HL-60/S4 treated with retinoic acid at 250 ng/mL for 4 days and 3 days (cell line): ENCODE measurements around the gene STX18.

ENCODE experiments used
- in situ Hi-C: fragments of 300-500 bp; cut with MboI; formaldehyde crosslinking; loops from 2 replicates; pipeline ENCODE4 v1.7.0; 2022; ENCODE audit warnings: low sequenced_read_pairs

STX18 gene

DNA sequence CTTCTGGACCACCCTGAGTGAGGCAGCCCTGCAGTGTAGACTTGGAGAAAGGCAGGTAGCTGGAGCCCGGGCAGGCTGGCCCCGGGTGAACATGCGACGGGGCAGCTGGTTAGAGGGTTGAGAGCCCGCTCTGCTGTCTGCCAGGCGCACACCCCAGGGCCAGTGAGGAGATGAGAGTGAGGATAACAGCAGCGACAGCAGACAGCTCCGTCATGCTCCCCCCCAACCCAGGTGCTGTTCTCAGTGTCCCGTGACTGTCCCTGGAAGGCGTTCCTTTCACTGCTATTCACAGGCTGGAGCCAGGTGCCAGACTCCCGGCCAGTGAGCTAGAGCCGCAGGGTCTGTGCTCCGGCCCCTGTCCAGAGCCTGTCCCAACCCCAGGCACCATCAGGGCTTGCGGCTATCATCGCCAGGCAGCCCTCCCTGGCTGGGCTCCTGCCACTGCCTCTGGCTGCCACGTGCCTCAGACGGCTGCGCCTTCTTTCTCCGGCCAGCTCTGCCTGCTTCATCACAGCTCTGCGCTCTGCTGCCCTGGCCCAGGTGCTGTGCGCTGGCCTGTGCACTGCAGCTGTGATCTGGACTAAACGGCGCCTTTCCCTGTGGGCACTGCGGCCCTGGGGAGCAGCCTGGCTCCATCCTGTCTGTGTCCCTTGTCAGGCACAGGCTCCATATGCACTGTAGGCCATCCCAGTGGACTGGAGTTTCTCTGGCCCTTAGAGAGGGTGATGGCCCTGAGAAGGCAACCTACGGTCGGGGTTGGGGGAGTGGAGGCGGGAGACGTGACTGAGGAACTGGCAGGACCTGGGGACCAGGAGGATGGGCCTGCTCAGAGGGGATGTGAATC is 135.2 kb downstream of the STX18 start:
- in situ Hi-C loops: no loop called here

DNA sequence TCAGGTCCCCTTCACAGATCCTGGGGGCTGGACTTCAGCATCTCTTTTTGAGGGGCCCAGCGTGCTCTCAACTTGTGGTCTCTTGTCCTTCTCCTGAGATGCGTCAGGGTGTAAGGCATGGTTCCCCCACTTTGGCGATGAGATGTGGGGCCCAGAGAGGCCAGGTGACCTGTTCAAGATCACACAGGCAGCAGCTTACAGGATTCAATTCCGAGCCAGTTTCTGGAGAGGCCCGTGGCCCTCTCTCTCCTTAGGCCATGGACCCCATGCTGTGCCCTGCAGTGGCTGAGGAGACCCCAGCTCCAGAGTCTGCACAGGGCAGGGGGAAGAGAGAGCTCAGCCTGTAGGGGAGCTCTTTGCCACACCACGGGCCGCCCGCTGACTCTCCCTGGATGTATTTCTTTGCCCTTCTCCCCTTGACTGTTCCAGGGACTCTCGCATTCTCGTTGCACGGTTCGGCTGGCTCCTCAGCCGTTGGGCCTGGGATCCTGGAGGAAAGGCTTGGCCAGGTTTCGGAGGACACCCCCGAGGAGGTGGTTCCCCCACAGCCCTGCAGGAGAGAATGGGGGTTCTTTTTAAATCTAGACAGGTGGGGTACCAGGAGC is 136.4 kb downstream of the STX18 start:
- in situ Hi-C loops: no loop called here

DNA sequence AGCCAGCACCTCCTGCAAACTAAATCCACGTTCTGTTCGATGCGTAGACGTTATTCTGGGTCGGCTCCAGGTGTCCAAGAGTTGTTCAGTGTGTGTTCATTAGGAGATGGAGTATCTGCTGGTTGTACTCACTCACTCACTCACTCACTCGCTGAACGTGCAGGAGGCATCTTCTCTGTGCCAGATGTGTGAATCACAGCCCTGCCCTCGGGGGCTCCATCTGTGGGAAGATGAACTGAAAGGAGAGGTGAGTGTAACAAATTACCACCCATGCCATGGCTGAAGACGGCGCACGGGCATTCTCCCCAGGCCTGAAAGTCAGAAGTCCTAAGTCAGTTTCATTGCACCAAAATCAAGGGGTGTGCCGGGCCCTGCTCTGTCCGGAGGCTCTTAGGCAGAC is 138.9 kb downstream of the STX18 start:
- in situ Hi-C loops: no loop called here

DNA sequence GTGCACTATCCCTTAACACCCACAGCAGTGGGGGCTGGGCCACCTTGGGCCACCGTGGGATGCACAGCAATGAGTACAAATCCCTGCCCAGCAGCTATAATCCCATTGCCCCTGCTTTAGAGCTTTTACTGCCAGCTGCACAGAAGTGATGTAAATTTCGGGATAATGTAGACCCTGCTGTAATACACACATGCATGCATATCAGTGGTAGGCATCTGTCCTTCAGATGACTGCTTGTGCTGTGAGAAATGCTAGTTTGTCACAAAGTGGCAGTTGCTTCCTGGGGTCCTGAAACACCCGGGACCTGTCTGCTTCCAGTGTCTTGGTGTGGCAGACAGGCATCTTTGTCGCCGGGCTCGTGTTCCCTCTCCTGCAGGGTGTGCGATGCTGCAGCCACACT is 140.8 kb downstream of the STX18 start:
- in situ Hi-C loops: no loop called here

DNA sequence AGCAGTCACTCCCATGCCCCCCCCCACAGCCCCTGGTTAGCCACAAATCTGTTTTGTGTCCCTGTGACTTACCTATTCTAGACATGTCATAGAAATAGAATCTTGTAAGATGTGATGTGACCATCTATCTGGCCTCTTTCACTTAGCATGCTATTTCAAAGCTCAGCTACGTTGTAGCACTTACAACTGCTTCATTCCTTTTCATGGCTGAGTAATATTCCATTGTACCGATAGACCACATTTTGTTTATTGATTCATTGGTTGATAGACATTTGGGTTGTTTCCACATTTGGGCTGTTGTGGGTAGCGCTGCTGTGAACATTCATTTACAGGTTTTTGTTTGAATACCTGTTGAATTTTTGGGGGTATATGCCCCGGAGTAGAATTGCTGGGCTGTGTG is 143.4 kb downstream of the STX18 start:
- in situ Hi-C loops: no loop called here

DNA sequence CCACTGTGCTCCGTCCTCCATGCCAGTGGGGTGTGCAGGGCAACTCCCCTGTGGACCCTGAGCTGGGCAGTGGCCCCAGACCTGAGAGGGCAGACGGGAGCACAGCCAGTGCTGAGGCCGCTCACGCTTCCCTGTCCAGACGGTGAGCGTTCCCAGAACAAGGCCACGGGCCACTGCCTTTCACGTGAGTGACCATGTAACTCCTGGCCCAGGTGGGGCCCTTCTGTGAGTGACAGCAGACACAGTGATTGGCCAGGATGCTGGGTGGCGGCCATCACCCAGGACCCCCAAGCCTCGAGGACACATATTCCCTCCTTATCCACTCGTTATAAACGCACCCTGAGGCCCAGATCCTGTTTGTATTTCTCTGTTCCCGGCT is 144.4 kb downstream of the STX18 start:
- in situ Hi-C loops: no loop called here

DNA sequence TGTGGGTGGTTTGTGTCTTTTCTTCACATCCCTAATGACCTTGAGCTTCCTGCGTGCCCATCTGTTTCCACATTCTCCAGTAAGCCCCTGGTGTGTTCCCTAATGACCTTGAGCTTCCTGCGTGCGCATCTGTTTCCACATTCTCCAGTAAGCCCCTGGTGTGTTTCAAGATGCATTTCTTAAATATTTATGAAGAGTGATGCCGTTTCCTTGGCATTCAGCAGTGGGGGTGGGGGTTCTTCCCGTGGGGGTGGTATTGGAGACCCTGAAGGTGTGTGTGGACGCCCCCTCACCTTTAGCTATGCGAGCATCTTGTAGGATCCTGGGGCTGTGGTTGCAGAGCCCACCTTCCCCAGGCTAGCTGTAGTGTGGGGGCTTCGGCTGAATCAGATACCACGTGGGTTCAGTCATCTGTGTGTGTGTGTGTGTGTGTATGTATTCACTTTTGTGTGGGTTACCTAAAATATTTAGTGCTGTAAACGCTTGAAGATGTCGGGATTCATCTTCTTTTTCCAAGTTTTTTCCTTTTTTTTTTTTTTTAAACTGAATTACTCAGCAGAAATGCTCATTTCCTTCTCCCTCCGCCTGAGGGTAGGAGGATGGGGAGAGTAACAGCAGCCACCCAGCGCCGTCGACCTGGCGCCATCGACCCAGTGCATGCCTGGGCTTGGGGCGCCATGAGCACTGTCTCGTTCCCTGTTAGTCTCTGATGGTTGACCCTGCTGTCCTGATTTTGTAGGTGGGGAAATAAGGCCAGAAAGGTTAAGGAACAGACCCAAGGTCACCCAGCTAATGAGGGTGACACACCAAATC is 145.0 kb downstream of the STX18 start:
- in situ Hi-C loops: no loop called here

DNA sequence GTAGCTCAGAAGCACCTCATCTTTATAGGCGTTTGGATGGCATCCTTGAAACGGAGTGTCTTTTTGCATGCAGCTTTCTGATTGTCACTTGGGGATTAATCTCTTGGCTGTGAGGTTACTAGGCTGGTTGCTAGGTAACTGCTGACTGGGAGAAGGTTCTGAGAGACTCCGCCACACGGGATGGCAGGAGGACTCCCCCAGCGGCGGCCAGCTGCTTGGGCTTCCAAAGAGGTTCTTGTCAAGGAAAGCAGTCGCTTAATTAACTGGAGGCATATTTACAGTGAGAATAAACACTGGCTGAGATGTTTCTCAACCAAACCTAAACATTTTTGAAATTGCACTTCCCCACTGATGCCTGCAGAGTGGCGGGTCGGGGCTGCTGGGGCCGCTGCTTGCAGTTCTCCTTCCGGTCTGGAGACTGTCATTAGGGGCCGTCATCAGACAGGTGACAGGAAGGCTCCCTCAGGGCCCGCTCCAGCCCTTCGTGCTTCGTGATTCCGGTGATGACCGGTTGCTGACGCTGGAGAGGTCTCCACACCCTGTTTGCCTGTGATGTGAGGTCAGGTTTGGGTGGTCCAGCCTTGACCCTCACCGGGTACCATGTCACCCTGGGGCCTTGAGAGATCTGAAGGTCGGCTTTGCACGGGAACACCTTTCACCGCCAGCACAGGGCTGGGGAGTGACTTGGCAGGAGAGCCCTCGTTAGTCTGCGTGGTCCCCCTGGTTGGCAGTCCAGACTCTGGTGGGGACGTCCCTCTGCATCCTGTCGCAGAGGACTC is 145.8 kb downstream of the STX18 start:
- in situ Hi-C loops: no loop called here

DNA sequence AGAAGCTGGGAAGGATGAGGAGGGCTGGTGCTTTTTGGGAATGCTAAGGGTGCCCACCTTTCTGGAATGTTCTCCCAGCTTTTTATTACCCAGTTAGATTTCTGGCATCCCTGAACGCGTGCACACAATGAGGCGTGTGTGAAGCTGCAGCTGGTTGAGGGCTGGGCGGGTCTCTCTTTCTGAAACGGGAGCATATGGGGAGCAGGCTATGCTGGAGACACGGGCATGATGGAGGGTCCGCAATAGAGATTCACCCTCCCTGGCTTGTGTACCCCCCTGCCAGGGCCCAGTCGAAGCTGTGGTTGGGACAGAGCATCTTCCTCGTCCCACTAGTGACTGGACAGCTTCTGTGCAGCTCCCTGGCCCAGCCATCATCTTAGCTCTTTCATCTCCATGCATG is 146.5 kb downstream of the STX18 start:
- in situ Hi-C loops: no loop called here

DNA sequence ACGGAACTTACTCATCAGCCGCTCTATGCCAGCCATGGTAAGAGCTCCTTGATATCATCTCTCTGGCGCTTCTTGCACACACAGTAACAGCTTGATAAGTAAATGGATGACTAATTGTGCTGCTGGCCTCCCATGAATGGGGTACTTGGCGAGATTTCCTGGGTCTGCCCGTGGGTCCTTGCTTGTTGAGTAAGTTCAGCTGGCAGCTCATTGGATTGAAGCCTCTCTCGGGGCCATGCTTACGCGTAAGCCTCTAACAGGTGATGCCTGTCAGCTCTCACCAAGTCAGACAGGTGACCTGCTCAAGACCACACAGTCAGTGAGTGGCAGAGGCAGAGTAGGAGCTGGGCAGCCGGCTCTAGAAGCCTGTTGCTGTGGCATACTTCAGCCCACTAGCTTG is 147.2 kb downstream of the STX18 start:
- in situ Hi-C loops: no loop called here

DNA sequence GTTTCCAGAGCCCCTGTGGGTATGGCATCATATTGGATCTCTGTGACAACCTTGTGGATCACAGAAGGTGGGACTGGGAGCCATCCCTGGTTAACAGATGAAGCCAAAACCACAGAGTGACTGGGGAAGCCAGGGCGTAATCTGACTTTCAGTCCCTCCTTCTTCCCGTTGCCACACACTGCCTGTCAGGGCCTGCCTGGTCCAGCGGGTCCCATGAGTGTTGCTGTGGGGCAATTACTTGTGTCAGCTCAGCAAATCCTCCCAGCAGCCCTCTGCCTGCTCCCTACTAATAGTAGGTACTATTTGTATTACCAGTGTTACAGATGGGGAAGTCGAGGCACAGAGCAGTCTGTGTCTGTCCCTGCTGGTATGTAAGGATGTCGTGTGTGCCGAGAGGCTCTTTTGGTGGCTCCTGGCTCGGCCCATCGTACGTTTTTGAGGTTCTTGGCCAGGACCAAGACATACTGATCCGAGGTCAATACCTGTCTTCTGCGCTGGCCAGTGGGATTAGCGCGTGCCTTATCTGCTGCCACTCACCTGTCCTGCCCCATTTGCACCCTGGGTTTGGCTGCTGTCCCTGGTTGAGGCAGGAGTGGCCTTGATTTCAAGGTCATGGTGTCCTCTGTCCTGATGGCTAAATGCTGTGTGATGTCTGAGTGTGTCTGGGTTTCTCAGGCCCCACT is 149.2 kb downstream of the STX18 start:
- in situ Hi-C loops: no loop called here

DNA sequence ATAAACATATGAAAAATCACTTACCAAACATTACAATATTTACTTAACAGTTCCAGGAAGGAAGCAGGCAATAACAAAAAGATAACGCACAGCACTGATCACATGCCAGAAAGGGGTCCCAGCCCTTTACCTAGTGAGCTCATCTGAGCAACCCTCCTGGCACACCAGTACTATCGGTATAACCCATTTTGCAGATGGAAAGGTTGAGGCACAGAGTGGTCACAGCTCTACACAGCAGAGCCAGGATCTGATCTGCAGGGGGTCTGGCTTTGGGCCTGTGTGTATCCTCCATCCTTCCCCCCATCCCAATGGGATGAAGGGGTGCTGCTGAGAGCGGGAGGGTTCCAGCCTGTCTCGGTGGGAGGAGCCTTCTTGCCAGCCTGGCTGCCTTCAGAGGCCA is 150.0 kb downstream of the STX18 start:
- in situ Hi-C loops: no loop called here

DNA sequence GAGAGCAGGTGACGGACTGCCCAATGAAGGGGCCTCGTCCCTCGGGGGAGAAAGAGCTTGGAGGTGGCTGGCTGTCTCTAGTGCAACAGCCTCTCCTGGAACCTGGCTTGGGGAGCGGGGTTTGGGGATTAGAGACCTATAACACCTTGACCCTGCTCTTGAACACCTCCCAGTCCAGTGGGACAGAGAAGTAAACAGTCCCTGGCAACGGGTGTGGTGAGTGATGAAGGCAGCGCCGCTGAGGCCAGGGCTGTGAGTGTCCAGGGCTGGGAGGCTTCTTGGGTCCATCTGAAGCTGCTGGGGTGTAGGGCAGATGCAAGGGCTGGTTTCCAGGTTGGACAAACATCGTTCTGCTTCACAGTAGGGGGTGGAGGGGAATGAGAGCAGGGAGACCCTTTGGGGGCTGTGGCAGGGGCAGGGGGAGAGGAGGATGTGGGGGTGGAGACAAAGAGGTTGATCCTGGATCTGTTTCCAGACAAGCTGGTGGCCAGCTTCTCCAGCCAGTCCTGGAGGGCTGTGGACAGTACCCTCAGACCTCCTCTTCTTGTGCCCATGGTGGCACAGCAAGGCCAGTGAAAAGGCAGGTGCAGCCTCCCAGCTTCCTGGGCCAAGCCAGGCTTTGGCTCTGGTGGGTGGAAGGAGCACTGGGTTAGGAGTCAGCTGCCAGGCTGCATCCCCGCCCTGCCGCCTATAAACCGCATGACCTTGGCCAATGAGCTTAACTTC is 151.2 kb downstream of the STX18 start:
- in situ Hi-C loops: no loop called here

DNA sequence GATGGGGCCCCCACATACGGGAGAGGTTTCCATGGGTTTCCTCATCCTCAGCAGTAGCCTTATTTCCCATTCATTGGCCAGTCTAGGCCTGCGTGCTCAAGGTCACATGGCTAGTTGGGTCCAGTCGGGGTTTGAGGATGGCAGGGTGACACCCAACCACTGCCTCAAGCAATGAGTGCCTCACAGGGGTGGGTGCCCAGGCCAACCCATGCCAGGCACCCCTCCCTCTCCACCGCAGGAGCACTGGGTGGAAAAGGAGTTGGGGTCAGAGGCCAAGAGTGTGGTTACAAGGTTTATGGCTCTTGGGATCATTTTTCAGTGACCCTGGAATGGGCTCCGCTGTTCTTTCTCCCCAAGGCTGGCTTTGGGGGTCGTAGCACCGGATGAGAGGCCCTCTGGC is 151.8 kb downstream of the STX18 start:
- in situ Hi-C loops: no loop called here

DNA sequence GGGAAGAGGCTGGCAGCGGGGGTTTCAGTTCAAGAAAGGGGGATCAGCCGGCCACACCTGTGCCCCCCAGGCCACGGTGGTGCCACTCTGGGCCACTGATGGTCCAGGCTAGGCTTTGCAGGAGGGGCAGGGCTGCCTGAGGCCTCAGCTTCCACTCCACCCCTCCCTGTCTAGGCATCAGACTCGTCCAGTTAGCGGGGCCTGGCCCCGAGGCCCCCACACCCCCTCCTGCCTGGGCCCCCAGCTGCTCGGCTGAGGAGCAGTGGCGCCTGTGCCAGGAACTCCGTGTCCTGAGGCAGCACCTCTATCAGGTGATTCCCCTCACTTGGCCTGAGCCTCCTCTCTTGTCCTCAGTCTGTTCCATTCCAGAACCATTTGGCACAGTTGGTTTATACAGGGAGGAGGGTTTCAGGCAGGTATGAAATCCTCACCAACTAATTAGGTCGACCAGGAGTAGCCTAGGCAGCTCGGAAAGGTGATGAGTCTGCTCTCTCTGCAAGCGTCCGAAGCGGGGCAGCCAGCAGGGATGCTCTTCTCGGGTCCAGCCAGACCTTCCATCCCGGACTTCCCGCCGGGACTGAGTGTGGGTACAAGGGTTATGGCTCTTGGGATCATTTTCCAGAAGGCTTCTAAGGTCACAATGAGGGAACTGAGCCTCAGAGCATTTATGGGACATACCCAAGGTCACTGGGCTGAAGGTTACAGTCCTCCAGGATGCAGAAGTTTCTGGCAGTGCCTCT is 152.8 kb downstream of the STX18 start:
- in situ Hi-C loops: no loop called here

DNA sequence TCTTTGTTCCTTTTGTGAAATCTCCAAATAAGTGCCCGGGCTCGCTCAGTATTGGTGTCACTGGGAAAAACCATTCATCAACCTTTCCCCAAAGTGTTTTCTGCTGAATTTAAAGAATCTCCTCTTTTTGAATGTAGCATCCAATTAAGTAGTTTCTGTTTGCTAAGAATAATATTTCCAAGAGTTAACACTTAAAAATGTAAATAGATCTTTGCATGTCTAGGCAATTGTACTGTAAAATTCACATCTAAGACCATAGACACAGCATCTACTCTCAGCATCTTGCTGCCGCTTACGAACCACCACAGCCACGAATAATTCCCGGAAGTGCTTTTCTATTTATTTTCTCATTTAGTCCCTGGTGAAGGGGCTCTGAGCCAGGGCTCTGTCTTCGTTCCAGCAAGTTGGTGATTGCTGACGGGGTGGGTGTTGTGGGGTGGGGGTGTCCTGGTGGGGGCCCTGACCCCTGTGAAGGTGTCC is 153.5 kb downstream of the STX18 start:
- in situ Hi-C loops: no loop called here

DNA sequence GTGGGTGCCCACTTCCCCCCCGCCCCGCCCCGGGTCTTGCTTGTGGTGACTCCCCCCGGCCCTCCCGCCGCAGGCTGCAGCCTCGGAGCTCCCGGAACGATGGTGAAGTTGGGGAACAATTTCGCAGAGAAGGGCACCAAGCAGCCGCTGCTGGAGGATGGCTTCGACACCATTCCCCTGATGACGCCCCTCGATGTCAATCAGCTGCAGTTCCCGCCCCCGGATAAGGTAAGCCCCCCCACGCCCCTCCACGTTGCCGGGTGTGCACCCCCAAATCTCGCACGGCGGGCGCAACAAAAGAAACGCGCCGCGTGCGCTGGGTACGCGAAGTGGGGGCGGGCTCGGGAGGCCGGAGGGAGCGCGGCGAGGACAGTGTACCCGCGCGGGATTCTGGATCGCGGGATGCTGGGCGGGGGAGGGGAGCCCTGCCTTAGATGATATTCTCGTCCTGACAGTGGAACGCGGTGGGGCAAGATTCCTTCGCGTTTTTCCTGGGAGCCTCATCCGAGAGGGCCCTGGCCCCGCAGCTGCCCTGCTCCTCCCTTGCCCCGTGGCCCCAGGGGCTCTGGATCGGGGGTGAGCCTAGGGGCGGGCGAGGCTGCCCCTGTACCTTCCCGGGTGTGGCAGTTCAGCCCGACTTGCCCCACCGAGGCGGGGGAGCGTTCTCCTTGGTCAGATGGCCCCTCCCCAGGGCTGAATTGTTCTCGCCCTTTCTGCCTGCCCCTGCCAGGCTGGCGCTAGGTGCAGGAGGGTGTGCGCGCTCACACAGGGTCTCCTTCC is 154.1 kb downstream of the STX18 start:
- in situ Hi-C loops: no loop called here

DNA sequence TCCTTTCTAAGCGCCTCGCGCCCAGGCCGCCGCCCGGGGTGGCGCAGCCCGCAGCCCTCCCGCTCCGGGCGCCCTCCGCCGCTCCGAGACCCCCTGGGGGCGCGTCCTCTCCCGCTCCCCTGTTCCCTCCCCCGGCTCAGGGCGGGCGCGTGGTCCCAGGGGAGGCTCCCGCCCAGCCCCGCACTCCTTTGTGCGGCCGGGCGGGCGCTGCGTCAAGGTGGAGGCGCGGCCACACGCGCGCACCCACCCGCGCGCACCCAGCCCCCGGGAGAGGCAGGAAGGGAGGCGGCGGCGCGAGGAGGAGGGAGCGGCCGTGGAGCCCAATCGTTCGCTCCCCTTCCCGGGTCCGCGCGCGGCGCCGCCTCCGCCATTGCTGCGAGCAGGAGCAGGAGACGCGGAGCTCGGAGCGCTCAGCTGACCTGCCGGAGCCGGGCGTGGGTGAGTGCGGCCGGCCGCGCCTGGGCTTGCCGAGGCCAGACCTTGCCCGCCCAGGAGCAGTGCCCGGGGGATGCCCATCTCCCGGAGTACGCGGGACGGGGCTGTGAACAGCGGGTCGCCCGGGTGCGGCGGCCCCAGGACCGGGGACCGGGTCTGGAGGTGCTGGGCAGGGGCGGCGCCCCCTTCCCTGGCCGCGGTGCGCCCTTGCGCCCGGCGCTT is 155.0 kb downstream of the STX18 start, which contains the start of gene NSG1:
Gene NSG1 (plus strand): TSS at position 367 of the 657 bp plus-strand sequence. CDS start 528 bp downstream, outside the sequence.
- in situ Hi-C loops: no loop called here
